ENCODE results near the gene CERS3. TPM values are rescaled to one million over a fixed set of nuclear protein-coding genes. Genes with fewer than 3 reads are reported as not detected.

The CERS3 gene
- total and polyA plus RNA-seq, 4 donors: not detected

GRCh38 chr15:100493213-100493612 is 35.5 kb downstream of the CERS3 start (continued):
- no peak for TF ChIP-seq REST (IDR thresholded peaks at IDR 0.05)
- no peak for TF ChIP-seq ZBTB33 (IDR thresholded peaks at IDR 0.05)
- no peak for TF ChIP-seq GABPA (IDR thresholded peaks at IDR 0.05 in 1 of 2, conservative IDR thresholded peaks at IDR 0.05 in 1 of 2)

DNA sequence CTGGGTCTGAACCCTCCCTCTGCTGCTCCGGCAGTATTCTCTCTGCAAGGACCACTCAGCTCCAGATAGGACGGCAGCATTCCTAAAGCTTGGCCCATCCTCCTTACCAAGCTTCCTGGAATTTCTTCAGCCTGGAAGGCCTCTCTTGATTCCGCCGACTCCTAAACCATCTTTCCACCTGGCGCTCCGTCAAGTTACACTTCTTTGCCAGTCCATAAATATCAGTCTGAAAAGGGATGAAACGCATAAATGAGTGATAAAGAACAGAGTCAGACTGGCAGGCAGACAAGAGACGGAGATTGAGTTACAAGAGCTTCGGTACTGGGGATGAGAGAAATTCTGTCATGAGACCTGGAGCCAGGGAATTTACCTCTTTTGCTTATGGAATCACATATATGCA is 44.3 kb downstream of the CERS3 start:
- Histone ChIP-seq H3K4me3 (ENCODE audit: low read depth in 1 of 3, low read length in 3 of 3) (no peak overlapping the region), H3K9me3 (ENCODE audit: control insufficient read depth in 4 of 4, low read length in 3 of 4) (peaks cover 0 to under 1% (median 0%) of the 10 kb centered on the region in 4 donors), H3K36me3 (ENCODE audit: control insufficient read depth in 4 of 4, insufficient read depth in 3 of 4, low read depth in 1 of 4, low read length in 3 of 4) (no peaks in the 10 kb centered on the region), H3K27me3 (ENCODE audit: control insufficient read depth in 4 of 4, insufficient read depth in 4 of 4, low read length in 3 of 4) (no peaks in the 10 kb centered on the region), H3K4me1 (ENCODE audit: control insufficient read depth in 4 of 4, insufficient read depth in 4 of 4, low read length in 3 of 4) (no peaks in the 10 kb centered on the region), H3K9ac (ENCODE audit: low read depth in 1 of 2, low read length in 2 of 2) (no peak overlapping the region), H3K27ac (ENCODE audit: low read depth in 1 of 2, low read length in 2 of 2) (no peak overlapping the region)
- TF ChIP-seq HNF4A (conservative IDR thresholded peaks at IDR 0.05) (no peak), JUND (IDR thresholded peaks at IDR 0.05) (no peak), RAD21 (IDR thresholded peaks at IDR 0.05) (no peak), FOXA1 (IDR thresholded peaks at IDR 0.05) (no peak), REST (IDR thresholded peaks at IDR 0.05) (no peak), RXRA (IDR thresholded peaks at IDR 0.05) (no peak), GABPA (IDR thresholded peaks at IDR 0.05 in 1 of 2, conservative IDR thresholded peaks at IDR 0.05 in 1 of 2) (no peak), NR2F2 (IDR thresholded peaks at IDR 0.05) (no peak), HNF4G (IDR thresholded peaks at IDR 0.05) (no peak), EGR1 (IDR thresholded peaks at IDR 0.05; ENCODE audit: low read depth in 2 of 2) (no peak)
- TF ChIP-seq, protein P1, sequence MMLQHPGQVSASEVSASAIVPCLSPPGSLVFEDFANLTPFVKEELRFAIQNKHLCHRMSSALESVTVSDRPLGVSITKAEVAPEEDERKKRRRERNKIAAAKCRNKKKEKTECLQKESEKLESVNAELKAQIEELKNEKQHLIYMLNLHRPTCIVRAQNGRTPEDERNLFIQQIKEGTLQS (IDR thresholded peaks at IDR 0.05): no peak
- DNase-seq (ENCODE audit: low spot score): no peak
- 86% methylated on average over 9 of the region's 9 CpGs for WGBS

Data from liver (tissue), 9 donors.